Measurements from ENCODE around the gene ARHGAP21. TPM values are rescaled to one million over a fixed set of nuclear protein-coding genes. Genes with fewer than 3 reads are reported as not detected.

Gene ARHGAP21
- total and polyA plus RNA-seq, 2 experiments from 2014 or later: 15.3 to 44.5 TPM

- peaks cover 26% of the 10 kb centered on the region for H3K4me1 Mint-ChIP-seq
- no peaks in the 10 kb centered on the region for H3K36me3 ChIP-seq (ENCODE audit: insufficient read depth)
- H2AFZ ChIP-seq: no peak overlapping the region
- no peaks in the 10 kb centered on the region for H3K79me2 ChIP-seq (replicated peaks; ENCODE audit: insufficient read depth)
- H4K20me1 ChIP-seq (replicated peaks; ENCODE audit: insufficient read depth): no peaks in the 10 kb centered on the region
- H3K36me3 Mint-ChIP-seq (ENCODE audit: low read depth): no peaks in the 10 kb centered on the region
- H3K4me1 ChIP-seq (ENCODE audit: insufficient read depth): peaks cover 15% of the 10 kb centered on the region
- no peak overlapping the region for H3K4me2 ChIP-seq
- no peaks in the 10 kb centered on the region for H3K9me3 Mint-ChIP-seq
- no peak overlapping the region for H3K27ac ChIP-seq (ENCODE audit: low read depth)
- H3K4me3 ChIP-seq: no peak overlapping the region
- no peaks in the 10 kb centered on the region for H3K27me3 ChIP-seq (ENCODE audit: insufficient read depth)
- no peaks in the 10 kb centered on the region for H3F3A ChIP-seq (replicated peaks; ENCODE audit: low read depth)
- no peaks in the 10 kb centered on the region for H3K9me2 ChIP-seq (ENCODE audit: insufficient read depth)
- TF ChIP-seq CREB1 (CRISPR knock-in tag; IDR thresholded peaks at IDR 0.05; ENCODE audit: low read depth) (no peak), REST (IDR thresholded peaks at IDR 0.05; ENCODE audit: unreplicated experiment) (no peak), STAT1 (IDR thresholded peaks at IDR 0.05; ENCODE audit: unreplicated experiment) (no peak), EZH2 (IDR thresholded peaks at IDR 0.05; ENCODE audit: low read depth, unreplicated experiment) (no peak), ETS1 (IDR thresholded peaks at IDR 0.05) (no peak), POLR2AphosphoS5 (IDR thresholded peaks at IDR 0.05; ENCODE audit: low read depth) (no peak), ZNF331 (CRISPR knock-in tag; IDR thresholded peaks at IDR 0.05; ENCODE audit: low read depth) (no peak), NANOG (IDR thresholded peaks at IDR 0.05; ENCODE audit: borderline replicate concordance) (no peak), JUNB (IDR thresholded peaks at IDR 0.05; ENCODE audit: unreplicated experiment) (no peak), ZNF114 (CRISPR knock-in tag; IDR thresholded peaks at IDR 0.05) (no peak), ZNF462 (CRISPR knock-in tag; IDR thresholded peaks at IDR 0.05) (no peak), CTCF (conservative IDR thresholded peaks at IDR 0.05; ENCODE audit: low read depth in 2 of 2) (no peak), EZH2phosphoT487 (IDR thresholded peaks at IDR 0.05; ENCODE audit: unreplicated experiment) (no peak)
- H3K27me3 Mint-ChIP-seq (ENCODE audit: insufficient read depth, low read depth, poor library complexity): peaks cover 8% of the 10 kb centered on the region
- H3K4me3 Mint-ChIP-seq: no peak overlapping the region
- ATAC-seq (no peak), DNase-seq (ENCODE audit: low spot score) (no peak)
- no peak overlapping the region for H3K27ac Mint-ChIP-seq
Observed at GRCh38 chr10:24554036-24554435, 169.7 kb downstream of the ARHGAP21 start.

Data from GM23338 (cell line).